CD4-positive, alpha-beta T cell treated with Interferon gamma for 1 hour (primary cell): ENCODE data around the gene TMEM266.

Experiments
- DNase-seq: peaks from one replicate; pipeline ENCODE4 v3.0.0-alpha.2; 2020

TMEM266 gene

DNA sequence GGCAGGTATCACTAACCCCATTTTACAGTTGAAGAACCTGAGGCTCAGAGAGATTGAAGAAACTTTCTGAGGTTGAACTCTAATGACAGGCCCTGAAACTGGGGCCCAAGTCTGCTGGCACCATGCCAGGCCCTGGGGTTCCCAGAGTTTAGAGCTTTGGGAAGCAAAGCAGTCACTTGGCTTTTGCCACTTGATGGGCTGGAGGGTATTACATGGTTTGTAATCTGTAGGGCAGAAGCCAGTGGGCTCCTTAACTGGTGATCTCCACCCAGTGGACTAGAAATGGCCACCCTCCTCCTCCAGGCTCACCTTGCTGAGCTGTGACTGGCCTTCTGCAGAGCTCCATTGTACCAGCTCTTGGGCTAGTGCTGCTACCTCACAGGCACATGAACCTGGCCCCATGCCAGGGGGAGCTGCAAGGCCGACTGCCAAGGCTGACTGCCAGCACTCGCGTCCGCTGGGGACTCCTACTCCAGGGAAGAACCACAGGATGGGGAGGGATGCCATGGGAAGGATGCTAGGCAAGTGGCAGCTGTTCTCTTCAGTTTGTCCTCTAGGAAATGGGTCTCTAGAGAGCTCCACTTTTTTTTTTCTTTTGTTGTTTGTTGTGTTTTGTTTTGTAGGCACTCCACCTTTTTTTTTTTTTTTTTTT, 146.7 kb downstream of the TMEM266 start:
- DNase-seq: no peak

DNA sequence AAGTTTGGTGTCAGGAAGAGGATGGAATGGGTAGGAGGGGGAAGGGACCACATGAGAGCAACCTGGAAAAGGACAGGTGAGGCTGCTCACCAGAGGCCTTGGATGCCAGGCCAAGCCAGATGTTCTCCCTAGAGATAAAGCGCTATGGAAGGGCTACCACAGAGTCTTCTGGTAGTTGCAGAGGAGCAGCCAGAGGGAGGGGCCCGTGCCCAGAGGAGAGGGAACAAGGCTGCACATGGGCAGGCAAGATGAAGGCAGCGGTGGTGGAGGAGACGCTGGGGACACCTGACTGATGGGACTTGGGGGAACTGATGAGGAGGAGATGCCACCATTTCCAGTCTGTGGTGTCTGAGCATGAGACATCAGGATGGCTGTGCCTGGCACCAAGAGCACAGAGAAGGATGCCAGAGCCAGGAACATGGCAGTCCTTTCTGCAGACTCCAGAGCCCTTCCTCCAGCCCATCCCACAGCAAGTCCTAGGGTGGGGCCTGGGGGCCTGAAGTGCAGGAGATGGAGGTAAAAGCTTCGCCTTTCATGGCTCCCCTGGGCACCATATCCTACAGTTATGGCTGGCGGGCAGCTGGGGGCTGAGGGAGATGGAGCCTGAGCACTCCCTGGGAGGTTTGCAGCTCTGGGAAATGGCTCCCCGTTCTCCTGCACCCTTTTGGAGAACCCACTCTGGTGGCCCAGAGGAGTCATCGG, 148.4 kb downstream of the TMEM266 start:
- no peak for DNase-seq

DNA sequence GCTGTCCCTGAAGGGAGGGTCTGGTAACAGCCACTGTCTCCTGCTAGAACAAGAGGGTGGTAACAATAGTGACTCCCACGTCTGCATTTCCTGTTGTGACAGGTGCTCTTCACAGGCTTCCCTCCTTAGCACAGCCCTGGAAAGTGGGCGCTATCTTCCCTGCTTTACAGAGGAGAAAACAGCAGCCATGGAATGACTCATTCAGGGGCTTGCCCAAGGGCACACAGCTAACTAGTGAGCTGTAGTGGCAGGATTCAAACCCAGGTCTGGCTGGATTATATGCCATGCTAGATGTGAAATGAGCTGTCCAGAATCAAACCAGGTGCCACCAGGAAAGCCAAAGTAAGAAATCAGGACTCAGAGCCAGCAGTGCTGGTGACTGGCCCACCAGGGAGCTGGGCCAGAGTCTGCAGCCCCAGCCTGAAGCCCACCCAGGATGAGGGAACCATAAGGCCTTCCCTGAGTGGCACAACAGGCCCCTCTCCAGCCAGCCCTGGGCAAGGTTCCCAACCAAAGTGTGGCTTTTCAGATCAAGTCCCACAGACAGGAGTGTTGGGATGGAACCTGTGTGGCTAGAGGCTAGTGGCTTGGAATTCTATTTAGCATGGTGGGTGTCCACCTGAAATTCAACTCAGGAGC, 149.1 kb downstream of the TMEM266 start:
- no peak for DNase-seq

DNA sequence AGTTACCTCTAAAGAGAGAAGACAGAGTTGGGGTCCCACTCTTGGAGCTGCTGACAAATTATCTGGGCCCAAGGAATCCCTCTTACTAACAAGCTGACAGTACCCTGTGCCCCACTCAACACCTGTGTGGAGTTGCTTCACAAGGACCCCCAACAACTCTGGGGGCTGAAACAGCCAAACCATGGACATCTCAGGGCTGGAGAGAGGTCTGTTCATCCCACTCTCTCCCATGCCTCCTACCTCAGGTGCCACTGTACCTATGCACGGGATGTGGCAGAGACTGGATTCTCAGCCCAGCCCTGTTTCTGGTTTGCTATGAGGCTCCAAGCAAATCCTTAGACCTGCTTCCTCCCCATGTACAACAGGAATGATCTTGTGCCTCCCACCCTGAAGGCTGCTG, 149.7 kb downstream of the TMEM266 start:
- no peak for DNase-seq

GRCh38 chr15:76209942-76210341, 150.2 kb downstream of the TMEM266 start:
- no peak for DNase-seq

GRCh38 chr15:76215634-76216033, 155.8 kb downstream of the TMEM266 start:
- no peak for DNase-seq

DNA sequence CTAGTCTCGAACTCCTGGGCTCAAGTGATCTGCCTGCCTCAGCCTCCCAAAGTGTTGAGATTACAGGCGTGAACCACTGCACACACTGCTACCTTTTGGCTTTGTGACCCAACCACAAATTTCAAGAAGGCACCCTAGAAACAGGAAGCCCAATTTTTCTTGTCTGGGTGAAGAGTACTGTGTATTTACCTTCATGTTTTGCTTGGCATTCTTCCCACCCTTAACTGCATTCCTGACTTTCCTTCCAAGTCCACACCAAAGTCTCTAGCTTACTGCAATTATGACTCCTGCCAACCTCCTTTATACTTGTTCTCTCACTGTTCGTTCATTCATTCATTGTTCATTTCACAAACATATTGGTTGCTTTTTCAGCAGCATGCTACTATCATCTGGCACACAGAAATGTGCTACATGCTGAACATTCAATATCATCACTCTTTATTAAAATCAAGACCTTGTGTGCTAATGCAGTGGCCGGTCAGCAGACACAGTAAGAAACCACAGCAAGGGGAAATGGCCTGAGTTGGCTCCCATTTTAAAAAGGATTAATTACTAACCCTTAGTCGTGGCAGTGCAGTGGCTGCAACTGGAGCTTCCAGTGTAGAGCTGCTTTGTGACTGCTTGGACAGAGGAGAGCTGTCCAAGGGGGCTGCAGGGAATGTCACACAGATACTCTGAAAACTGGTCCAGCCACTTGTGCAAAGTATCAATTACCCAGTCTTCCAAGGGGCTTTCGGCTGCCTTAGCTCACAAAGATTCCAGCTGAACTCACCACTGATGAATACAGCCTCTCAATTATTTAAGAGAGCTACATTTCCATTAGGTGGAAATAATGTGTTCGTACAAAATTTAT, 157.5 kb downstream of the TMEM266 start:
- no peak for DNase-seq

DNA sequence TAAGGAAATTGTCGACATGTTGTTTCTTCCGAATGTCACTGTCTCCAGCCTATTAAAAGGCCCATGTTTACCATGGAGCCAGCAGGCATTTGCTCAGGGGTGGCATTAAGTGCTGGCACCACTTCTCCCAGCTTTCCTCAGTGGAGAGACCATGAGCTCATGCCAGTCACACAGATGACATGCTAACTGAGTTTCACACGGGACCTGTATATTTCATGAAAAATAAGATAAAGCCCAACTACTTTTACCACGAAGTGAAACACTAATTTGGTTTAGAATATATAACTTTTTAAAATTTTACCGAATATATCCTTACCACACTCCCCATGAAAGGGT, 158.1 kb downstream of the TMEM266 start:
- DNase-seq: no peak

DNA sequence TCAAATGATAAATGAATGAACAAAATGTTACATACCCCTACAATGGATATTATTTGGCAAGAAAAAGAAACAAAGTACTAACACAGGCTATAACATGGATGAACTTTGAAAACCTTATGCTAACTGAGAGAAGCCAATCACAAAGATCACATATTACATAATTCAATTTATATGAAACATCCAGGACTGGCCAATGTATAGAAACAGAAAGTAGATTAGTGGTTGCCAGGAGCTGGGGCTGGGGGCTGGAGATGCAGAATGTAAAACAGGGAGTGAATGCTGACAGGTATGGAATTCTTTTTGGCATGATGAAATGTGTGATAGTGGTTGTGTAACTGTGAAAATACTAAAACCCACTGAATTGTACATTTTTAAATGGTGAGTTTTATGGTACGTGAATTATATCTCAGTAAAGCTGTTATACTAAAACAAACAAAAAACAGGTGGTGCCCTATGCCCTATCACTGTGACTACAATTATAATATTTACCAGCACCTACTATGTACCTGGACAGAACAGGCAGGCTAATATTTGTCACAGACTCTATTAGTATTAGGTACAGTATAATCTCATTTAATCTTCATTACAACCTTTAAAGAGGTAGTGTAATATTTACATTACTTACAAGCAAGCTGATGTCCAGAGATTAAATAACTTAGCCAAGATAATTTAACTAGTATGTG, 161.4 kb downstream of the TMEM266 start:
- DNase-seq: no peak

- no peak for DNase-seq
These were observed 162.4 kb downstream of the TMEM266 start for GRCh38 chr15:76222159-76222558.

GRCh38 chr15:76223521-76223920, 163.7 kb downstream of the TMEM266 start:
- DNase-seq: no peak

- DNase-seq: no peak
These were observed 169.5 kb downstream of the TMEM266 start for GRCh38 chr15:76229266-76229665.

GRCh38 chr15:76233921-76234320, 174.1 kb downstream of the TMEM266 start:
- no peak for DNase-seq

DNA sequence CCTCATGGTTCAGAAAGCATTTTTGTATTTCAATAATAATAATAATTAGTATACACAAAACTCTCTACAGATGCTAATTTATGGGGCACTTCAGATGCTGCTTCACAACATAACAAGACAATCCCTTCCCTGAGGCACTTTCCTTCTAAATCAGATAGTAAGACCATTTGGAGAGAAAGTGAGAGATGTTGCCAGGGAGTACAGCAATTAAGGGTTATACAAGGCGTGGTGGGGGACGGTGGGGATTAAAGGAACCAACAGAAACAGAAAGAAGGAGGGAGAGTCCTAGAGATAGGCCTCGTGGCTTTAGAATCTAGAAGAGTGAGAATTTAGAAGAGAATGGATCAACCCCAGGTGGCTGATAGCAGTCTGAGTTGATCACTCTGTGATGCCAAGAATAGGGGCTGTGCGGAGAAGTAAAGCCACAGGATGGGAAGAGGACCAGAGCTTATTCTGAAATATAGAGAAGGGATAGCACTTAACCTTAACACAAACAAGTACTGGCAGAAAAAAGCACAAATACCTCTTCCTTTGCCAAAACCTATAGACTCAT, 174.6 kb downstream of the TMEM266 start:
- no peak for DNase-seq

GRCh38 chr15:76235186-76235826, 175.5 kb downstream of the TMEM266 start:
- DNase-seq: no peak

GRCh38 chr15:76236350-76236749, 176.6 kb downstream of the TMEM266 start:
- DNase-seq: no peak

DNA sequence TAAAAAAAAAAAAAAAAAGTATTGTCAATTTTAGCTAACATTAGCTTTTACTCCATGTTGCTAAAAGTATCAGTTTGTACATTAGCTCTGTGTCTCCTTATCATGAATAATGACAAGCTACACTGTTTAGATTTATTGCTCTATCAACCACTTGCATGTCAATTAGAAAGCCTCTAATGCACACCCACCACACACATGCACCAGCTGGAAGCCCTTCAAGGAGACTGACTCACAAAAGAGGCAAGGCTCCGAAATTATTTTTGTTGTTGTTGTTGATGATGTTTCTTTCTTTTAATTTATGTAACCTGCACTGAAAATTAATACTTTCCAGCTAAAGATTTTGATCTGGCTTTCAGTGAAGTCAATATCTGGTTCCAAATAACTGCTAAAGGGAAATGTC, 180.0 kb downstream of the TMEM266 start:
- no peak for DNase-seq

GRCh38 chr15:76245072-76245610, 185.4 kb downstream of the TMEM266 start:
- DNase-seq: no peak

DNA sequence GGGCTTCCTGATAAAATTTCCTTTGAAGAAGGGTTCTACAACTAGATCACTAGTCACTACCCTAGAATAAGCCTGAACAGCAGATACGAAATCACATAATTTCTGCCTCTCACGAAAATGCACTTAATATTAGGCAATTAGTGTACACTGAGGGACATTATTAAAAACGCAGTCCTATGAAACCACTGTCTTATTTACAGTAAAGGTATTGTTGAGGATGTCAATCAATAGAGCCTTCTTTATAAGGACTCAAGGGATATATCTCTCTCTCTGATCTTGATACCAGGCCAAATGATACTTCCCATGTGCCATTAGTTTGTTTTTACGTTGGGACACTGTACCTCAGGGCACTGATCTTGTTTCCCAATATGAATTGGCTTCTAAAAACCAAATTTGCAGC, 191.9 kb downstream of the TMEM266 start:
- DNase-seq: no peak

DNA sequence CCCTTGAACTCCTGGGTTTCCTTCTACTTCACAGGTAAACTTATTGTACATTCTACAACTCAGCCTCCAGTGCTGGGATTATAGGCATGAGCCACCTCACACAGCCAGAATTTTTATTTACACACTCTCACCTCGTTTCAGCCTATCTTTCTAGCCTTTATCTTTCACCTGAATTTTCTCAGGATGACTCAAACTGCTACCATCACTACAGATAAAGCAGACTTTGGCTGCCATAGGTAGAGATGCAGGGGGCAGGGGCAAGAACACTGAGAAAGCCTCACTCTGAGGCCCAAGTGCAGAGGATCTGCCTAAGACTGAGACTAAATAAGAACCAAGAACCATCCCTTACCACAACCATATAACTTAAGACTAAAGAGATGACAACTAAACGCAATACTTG, 192.5 kb downstream of the TMEM266 start:
- DNase-seq: no peak

DNA sequence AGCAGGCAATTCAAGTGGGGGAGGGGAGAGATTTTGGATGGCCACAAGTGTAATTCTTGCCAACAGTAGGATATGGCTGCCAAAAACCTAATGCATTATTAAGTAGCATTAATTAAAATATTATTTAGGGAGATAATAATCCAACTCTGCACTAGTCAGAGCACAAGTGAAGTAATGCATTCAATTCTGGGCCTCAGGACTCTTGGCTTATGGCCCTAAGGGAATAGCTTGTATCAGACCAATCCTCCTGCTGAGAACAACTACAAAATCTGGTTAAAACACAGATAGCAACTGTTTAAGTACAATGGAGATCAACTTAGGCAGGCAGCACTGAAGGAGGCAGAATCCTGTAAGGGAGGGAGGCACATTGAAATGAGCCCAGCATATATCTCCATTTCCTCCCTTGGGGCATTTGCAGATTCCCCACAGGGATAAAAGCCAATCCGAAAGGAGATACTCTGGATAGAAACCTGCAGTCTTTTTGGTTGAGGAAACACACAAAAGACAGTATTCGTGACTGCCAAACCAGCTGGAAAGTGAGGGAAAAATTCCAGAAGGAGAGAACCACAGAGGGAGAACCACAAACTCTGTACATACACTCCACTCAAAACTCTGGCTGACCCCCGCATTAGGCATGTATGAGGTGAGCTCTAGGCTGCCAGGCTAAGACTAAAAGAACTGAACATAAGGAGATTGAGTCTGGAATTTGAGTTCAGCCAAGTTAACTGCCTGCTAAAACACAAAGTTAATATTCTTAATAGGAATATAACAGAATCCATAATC, 194.1 kb downstream of the TMEM266 start:
- no peak for DNase-seq
